ENCODE measurements around the gene CYFIP2.

CYFIP2 gene

DNA sequence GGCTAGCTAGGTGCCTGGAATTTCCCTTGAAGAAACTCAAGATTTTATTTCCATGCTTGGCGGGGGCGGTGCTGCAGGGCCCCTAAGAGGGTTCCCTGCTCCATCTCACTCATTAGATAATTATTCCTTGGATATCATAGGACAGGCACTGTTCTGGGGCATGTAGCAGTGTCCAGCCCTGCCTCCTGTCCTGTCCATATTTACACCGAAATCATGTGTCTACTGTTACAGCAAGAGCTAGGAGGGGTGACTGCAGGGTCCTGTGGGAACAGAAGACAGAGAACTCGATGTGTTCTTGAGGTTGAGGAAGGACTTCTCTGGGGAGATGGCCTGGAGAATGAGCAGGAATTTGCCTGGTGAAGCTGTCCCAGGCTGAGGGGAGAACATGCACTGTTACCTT lies 96.6 kb downstream of the CYFIP2 start:
- no peak for DNase-seq

DNA sequence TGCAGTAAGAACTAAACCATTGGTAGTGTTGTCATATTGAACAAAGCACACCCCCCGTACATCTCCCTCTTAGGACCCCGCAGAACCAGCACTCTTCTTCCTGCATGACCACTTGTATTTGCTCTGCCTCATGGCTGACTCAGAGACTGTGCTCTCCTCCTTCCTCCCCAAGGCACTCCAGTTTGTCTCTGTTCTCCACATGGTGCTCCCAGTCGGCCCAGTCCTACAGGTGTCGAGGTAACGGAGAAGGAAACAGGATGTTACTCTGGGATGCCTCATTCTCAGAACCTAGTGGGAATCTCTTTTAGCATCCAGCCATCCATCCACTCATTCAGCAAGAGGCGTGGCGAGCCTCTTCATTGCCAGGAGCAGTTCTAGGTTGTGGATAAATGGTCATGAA lies 97.1 kb downstream of the CYFIP2 start:
- no peak for DNase-seq

DNA sequence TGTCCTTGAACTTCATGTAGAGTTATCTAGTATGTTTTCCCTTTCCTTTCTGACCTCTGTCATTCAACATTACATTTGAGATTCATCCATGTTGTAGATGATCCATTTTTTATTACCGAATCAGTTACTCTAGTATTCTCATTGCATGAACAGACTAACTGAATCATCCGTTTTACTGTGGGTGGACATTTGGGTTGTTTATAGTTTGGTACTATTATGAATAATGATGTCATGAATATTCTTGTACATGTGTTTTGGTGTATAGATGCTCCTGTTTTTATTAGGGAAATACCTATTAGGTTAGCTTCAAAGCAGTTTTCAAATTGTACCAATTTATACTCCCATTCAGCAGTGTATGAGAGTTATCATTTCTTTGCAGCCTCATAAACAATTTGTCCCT lies 99.8 kb downstream of the CYFIP2 start:
- no peak for DNase-seq

DNA sequence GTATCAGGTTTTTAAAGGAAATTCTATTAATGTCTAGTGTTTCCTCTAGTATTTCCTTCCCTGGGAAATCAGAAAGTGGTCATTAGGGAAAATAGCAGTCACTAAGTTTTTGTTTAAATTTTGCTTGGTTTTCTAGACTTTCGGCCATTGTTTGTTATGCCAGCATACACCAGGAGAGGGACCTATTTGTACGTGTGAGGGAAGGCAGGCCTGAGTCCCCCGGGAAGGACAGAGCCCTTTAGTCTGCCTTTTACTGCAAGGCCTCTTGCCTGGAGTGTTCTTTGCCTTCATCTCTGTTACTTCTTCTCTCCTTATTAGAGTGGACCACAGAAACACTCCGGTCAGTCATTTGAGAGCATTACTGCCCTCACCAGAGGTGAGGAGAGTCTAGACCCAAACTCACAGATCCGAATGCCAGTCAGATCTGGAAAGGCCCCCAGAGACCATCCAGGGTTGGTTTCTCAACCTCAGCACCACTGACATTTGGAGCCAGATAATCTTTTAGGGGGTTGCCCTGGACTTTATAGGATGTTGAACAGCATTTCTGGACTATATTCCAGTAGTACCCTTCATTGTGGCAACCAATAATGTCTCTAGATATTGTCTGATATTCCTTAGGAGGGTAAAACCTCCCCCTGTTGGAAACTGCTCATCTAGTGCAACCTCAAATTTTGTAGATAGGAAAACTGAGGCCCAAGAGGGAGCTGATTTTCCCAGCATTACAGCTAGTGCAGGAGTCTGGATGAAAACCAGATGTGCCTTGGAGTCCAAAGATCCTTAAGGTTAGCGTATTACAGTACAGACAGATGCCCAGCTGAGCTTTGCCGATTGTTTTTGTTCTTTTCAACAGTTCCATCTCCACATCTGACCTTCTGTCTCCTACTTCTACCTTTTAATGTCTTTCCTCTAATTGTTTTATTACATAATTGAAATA lies 101.1 kb downstream of the CYFIP2 start:
- no peak for DNase-seq

DNA sequence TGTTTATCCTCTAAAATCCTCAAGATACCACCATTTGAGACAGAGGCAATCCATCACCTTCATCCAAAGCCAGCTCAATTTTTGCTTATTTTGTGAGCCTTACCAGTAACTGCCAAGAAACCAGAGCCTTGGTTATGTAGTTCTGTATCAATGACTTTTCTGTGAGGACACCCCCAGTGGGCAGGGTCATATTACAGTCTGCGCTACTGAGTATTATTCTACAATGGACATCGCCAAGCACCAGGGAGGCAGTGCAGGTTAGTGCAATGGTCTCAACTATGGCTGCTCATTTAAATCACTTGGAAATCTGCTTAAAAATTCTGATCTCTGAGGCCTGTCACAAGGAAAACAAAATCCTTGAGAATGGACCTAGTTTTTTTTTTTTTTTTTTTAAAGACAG lies 103.6 kb downstream of the CYFIP2 start:
- DNase-seq: no peak

DNA sequence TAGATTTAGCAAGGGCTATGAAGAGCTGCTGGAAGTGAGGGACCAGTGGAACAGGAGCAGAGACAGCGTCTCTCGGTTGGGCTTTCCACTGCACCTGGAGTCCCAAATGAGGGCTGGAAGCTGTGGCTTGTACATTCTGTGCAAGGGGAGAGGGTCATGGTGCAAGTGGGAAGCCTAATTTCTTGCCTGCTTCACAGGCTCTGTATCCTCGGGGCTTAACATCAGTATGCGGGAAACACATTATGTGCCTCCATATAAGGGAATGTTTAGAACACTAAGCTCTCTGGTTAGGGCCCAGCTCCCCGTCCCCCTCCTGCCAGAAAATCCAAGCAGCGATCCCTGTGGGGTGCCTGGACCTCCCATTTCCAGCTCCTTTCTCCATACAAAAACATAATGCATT lies 105.0 kb downstream of the CYFIP2 start:
- no peak for DNase-seq

DNA sequence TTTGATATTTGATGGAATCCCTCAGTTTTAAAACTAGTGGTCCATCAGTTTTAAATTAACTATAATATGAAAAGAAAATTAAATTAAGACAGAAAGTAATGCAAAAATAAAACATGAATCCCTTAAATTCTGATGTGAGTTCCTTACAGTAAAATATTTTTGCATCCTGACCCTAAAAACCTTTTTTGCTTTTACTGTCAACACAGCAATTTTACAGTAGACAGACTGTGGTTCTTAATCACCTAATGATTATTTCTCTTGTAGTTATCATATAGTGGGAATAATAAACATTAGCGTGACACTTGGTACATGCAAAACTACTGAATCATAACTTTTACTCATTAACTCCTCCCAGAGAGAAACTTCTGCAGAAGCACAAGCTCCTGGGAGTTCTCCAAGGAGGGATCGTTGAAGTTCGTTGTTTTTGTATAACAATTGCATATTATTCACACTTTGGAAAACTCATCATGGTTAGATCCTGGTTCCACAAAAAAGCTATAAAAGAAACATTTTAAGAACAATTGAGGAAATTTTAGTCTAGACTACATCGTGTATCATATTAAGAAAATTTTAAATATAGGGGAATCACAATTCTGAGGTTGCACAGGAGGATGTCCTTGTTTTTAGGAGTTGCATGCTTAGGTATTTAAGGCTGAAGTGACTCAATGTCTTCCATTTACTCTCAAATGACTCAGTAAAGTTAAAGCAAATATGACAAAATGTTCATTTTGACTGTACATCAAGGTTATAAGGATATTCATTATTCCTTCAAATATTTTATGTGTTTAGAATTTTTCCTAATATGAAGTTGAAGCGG lies 105.9 kb downstream of the CYFIP2 start:
- DNase-seq: no peak

DNA sequence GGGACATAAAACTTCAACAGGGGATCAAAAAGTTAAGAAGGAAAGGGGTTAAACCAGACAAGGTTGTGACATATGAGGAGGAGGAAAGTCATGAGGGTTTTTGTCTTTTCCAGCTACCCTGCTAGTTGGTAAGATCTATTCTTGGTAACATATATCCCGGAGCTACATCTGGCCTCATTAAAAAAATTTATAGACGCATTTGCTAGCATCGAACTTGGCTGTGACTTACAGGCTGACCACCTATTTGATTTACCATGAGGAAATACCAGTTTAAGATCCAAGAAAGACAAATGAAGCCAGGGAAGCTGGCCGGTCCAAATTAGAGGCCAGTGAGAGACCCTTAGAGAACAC lies 106.5 kb downstream of the CYFIP2 start:
- DNase-seq: no peak

DNA sequence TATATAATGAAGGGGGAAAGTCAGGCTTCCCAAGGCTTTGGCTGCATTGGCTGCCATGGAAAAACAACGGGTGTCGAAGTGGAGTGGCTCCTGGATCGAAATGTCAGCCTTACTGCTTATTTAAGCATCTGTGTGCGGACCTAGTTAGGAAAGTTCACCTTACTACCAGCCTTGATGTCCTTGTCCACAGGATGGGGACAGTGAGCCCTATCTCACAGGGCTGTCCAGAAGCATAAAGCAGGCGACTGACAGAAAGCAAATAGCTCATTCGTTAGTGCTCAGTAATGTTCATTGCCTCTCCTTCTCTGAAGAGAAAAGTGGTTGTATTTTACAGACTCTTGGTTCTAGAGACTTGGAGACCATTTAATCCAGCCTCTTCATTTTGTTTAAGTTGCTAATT lies 112.6 kb downstream of the CYFIP2 start:
- DNase-seq: no peak

DNA sequence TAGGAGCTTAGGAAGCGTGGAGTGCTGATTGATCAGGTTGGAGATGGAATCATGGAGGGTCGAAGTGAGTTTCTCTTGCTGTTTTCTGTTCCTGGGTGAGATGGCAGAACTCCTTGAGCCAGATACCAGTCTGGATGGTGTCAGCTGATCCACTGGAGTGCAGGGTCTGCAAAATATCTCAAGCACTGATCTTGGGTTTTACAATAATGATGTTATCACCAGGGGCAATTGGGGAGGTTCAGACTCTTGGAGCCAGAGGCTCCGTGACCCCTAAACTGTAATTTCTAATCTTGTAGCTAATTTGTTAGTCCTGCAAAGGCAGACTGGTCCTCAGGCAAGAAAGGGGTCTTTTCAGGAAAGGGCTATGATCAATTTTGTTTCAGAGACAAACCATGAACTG lies 114.1 kb downstream of the CYFIP2 start:
- no peak for DNase-seq

DNA sequence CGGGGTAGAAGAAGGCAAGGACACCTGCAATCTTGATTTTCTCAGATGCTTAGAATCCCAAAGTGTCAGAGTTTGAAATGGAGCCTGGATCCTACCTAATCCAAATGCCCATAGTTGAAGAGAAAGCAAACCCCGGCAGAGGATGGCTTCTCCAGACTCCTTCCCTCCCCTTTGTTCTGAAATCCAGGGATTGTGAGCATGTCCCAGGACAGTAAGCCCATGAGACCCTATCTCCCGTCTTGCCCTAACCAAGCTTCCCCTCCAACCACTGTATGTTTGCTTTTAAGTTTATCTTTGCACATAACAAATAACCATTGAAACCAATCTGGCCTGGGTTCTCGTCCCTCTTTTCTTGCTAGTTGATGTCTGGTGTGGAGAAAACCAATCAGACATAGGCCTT lies 115.8 kb downstream of the CYFIP2 start:
- no peak for DNase-seq

DNA sequence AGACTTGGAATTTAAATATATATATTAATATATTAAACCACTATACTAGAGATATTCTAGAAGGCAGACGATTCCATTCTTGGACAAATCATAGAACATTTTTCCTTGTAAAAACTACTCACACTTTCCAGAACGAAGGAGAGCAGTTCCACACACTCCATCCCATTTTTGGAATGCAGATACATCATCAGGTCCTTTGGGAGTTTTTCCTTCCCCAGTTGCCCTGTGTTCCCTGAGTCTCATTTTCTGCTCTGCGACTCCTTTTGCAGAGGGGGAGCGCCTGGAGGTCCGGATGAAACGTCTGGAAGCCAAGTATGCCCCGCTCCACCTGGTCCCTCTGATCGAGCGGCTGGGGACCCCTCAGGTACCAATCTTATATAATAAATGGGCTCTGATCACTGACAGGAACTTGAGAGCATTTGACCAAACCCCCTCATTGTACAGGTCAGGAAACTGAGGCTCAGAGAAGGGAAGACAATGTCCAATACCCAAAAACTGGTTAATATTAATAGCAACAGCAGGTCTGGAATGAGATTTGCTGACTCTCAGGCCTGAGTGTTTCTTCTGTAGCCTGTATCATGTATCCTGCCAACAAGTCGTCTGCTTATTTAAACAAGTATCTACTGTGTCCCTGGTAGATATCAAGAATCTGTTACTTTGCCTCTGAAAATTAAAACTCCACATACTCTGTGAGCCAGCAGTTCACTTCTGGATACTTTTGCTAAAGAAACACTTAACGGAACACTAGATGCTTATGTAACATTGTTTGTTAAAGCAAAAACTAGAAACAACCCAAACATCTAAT lies 117.3 kb downstream of the CYFIP2 start:
- no peak for DNase-seq

DNA sequence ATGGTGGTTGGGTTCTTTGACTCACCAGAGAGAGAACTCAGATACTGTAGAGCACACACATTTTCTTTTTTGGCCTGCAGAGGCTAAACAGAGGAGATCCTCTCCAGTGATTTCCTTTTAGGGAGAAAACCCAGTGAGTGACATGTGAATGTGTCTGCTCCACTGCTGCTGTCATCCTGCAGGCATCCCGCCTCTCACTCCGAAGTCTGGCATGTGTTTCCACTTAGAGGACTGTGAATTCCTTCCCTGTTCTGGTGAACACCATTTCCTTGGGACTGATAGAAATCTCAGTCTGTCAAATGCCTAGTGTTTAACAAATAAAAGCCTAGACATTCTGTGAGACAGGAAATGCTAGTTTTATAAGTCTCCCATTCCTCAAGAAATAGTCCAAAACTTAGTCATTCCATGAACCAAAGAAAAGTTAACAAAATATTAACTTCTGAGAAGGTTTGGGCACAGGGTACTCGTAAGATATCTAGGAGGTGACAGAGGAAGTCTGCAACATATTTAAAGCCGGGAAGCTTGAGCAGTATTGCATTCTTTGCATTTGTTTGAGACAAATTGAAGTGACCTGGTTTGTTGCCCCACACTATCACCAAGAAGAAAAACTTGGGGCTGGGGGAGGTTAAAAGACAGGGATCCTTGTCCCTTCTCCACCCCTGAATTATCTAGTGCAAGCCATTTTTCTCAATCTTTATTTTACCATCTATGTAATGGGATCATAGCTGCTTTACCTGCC lies 119.2 kb downstream of the CYFIP2 start:
- no peak for DNase-seq

DNA sequence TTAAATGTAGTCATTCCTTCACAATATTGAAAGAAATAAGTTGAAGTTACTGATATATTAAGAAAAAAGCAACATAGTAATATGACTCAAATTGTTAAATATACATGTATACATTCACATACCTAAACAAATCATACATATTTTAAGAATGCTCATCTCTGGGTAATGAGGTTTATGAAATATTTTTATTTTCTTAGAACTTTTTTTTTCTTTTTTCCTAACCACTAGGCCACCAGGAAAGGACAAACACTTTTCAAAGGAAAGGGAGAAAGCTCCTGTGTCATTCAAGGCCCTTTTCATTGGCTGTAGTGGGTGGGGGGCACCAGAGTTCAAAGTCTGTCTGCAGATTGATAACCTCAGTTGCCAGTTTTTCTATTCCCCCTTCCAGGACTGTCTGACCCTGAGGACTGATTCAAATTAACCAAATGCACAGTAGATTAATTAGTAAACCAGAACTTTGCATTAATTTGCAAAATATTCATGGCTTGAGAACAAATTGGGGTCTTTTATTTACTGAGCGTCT lies 121.2 kb downstream of the CYFIP2 start:
- DNase-seq: no peak

DNA sequence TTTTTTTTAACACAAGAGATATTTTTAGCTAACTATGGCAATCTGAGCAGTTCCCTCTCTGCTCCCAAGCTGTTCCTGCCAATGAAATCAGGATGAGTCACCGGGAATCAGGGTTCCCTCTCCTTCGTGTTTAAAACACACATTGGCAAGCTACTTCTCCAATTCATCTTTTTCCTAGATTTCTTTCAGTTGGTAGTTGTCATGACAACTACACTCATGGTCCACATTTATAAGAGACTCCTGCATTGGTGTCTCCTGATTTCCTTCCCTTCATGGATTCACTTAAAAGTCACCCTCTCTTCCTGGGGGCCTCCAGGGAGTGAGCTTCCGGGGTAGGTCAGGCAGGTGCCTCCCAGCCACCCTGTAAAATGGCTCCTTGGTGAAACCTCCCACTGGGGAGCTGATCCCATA lies 121.8 kb downstream of the CYFIP2 start:
- DNase-seq: no peak

DNA sequence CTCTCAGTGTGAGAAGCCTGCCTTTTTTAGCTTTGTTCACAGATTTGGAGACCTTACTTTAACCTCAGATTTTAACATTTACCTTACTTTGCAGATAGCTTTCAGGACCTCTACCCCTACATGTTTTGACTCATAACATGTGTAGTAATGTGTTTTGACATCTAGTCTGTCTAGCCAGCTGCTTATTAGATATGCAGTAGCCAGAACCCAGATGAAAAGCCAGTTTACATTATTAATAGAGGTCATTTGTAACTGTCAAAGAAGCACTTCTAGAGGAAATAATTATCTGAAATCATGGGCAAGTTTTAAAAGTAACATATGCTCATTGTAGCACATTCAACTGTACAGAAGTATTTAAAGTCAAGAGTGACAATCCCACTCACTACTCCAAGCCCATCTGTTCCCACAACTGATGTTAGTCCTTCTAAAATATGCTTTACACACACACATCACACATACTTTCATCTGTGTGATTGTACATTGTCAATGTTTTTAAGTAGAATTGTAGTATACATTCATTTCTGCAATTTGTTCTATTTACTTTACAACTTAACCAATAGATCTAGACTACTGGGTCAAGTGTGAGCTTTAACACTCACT lies 122.3 kb downstream of the CYFIP2 start:
- DNase-seq: no peak

DNA sequence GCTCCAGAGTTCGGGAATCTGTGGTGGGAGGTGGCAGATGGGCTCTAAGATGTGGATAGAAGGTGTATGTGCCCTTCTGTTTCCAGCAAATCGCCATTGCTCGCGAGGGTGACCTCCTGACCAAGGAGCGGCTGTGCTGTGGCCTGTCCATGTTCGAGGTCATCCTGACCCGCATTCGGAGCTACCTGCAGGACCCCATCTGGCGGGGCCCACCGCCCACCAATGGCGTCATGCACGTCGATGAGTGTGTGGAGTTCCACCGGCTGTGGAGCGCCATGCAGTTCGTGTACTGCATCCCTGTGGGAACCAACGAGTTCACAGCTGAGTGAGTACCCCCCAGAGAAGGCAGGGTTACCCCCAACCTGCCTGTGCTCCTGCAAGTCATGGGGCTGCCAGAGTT lies 123.2 kb downstream of the CYFIP2 start:
- DNase-seq: no peak

DNA sequence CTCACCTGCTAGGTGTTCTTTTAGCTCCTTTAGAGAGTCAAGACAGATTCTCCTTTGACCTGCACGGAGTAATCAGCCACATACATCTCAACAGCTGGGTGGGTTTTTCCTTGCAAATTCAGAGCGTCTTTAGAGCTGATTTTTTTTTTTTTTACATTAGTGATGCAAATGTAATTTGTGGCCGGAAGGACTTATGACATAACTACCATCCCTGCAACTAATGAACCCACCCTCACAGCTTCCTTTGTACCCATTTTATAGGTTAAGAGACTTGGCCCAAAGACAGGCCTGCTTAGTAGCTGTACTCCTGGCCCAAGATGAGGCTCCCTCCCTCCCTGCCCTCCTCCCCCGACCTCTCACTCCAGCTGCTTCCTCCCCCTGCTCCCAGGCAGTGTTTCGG lies 124.2 kb downstream of the CYFIP2 start:
- no peak for DNase-seq

DNA sequence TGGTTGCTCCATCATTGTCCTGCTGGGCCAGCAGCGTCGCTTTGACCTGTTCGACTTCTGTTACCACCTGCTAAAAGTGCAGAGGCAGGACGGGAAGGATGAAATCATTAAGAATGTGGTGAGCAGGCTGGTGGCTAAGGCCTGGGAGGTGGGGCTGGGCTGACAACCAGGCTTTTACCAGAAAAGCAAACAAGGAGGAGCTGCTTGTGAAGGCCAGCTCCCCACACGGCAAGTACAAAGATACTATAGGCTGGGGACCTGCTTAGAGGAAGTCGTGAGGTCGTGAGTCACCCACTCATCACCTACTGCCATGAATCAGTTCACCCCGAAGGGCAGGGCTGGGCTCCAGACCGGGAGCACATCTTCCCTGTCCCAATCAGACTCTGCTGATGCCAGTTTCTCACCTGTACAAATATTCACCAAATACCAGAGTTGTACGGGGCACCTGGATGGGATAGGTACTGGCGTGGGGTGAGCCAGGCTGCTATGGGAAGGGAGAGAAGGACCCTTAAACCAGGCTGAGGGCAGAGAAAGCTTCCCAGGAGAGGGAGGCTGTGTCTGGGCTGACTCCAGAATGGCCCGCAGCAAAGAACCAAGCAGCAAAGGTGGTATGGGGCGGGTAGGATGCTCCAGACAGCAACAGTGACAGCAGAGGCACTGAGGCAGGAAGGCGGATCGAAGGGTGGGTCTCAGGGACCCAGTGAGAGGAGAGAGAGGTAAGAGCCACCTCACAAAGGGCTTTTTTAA lies 124.8 kb downstream of the CYFIP2 start:
- peak; percentile 31 to 45 (median 39) for DNase-seq

DNA sequence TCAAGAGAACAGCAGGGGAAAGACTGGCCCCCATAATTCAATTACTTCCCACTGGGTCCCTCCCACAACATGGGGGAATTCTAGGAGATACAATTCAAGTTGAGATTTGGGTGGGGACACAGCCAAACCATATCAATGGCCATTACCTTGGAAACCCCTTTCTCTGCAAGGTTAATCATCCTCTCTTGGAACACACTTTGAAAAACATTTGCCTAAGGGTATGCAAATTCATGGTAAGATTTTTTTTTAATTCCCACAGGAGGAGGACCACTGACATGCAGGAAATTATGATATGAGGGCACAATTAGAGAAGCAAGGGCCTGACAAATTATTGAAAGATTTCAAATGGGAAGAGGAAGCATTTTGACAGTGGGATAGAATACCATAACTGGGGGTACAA lies 132.4 kb downstream of the CYFIP2 start:
- DNase-seq: no peak
